A549 (cell line): ENCODE data around the gene UBR2. TPM values are rescaled to one million over a fixed set of nuclear protein-coding genes. Genes with fewer than 3 reads are reported as not detected.
"Not testable (repeated sequence)": the region's sequence is repeated elsewhere in the genome, so short reads cannot be mapped to it uniquely, and the experiment has no call there.

Source experiments
- ATAC-seq, 2 experiments: fragments of 200-7000 bp in 1 of 2; fragments of >200 bp in 1 of 2; cut with Nextera tagmentation in 1 of 2; cut with Tn5 transposase in 1 of 2; 3 replicates each; pipeline versions ENCODE4 v1.8.0 to v1.9.1; 2018 to 2020; ENCODE audit warnings: mild to moderate bottlenecking in 1 of 2, moderate library complexity in 1 of 2
- CTCF ChIA-PET: fragments of 300-600 bp; sonication (Branson Sonifier 250); formaldehyde crosslinking; extraction: SDS; loops from one replicate; lab custom pipeline; 2021; ENCODE audit warnings: antibody characterized with exemption, inconsistent platforms; lab: Yijun Ruan, JAX
- POLR2A ChIA-PET: fragments of 350-600 bp; formaldehyde crosslinking; extraction: SDS; loops from one replicate; lab custom pipeline; 2021; ENCODE audit warnings: antibody characterized with exemption, inconsistent platforms; lab: Yijun Ruan, JAX
- DNase-seq, 2 experiments: peaks; one replicate each; pipeline versions ENCODE4 v3.0.0 to v3.0.0-alpha.2; 2011 to 2016; ENCODE audit warnings: low read depth in 1 of 2, low spot score in 1 of 2
- FAIRE-seq: peaks from 2 replicates; lab custom pipeline; 2011; peaks lifted over from hg19 to GRCh38; lab: Jason Lieb, UNC
- H3K27ac ChIP-seq, 2 experiments: fragments of >200 bp; sonication (Bioruptor Twin); formaldehyde crosslinking; 3 replicates each; pipeline ENCODE4 v1.5.1; 2016 to 2017
- H3K4me1 ChIP-seq: fragments of >200 bp; sonication (Bioruptor Twin); formaldehyde crosslinking; 3 replicates; pipeline ENCODE4 v1.6.1; 2016
- H3K4me2 ChIP-seq: fragments of >200 bp; sonication (Bioruptor Twin); formaldehyde crosslinking; 3 replicates; pipeline ENCODE4 v1.6.1; 2016
- H3K4me3 ChIP-seq: fragments of >200 bp; sonication (Bioruptor Twin); formaldehyde crosslinking; 3 replicates; pipeline ENCODE4 v1.5.1; 2016
- H3K9me3 ChIP-seq: fragments of >200 bp; sonication (Bioruptor Twin); formaldehyde crosslinking; 3 replicates; pipeline ENCODE4 v1.6.1; 2016
- BHLHE40 ChIP-seq: IDR thresholded peaks from 2 replicates; pipeline ENCODE4 v1.6.1; 2012; ENCODE audit warnings: low read depth, low read length, inconsistent platforms
- CBX2 ChIP-seq: fragments of 200-600 bp; sonication (generic); IDR thresholded peaks from 2 replicates; pipeline ENCODE4 v1.6.1; 2016; ENCODE audit warnings: low read depth, mild to moderate bottlenecking, borderline replicate concordance
- CHD4 ChIP-seq: fragments of 200-600 bp; sonication (generic); IDR thresholded peaks from 2 replicates; pipeline ENCODE4 v1.6.1; 2016; ENCODE audit warnings: antibody characterized with exemption, mild to moderate bottlenecking, borderline replicate concordance
- FOXS1 ChIP-seq: fragments of 250-450 bp; sonication (Bioruptor Pico); IDR thresholded peaks from 2 replicates; pipeline ENCODE4 v1.5.0; 2020; ENCODE audit warnings: mild to moderate bottlenecking, moderate library complexity
- HEYL ChIP-seq: fragments of 250-450 bp; sonication (Bioruptor Pico); IDR thresholded peaks from 2 replicates; pipeline ENCODE4 v1.8.0; 2021; ENCODE audit warnings: mild to moderate bottlenecking, moderate library complexity
- MYC ChIP-seq: IDR thresholded peaks from 2 replicates; pipeline ENCODE4 v1.6.1; 2012; ENCODE audit warnings: mild to moderate bottlenecking, inconsistent platforms, low read length, improper control_type of control experiment, borderline replicate concordance
- PHF8 ChIP-seq: fragments of 200-600 bp; sonication (generic); IDR thresholded peaks from 2 replicates; pipeline ENCODE4 v1.6.1; 2016; ENCODE audit warnings: low read depth, mild to moderate bottlenecking, antibody characterized with exemption, moderate library complexity, borderline replicate concordance
- RAD21 ChIP-seq, 2 experiments: fragments of >200 bp in 1 of 2; sonication (Bioruptor Twin) in 1 of 2; formaldehyde crosslinking in 1 of 2; IDR thresholded peaks in 1 of 2; conservative IDR thresholded peaks in 1 of 2; 2 replicates in 1 of 2; 3 replicates in 1 of 2; pipeline ENCODE4 v1.6.1; 2012 to 2018; ENCODE audit warnings: inconsistent platforms in 1 of 2
- ZNF302 ChIP-seq: fragments of 250-450 bp; sonication (Bioruptor Pico); IDR thresholded peaks from 2 replicates; pipeline ENCODE4 v1.9.0; 2021; ENCODE audit warnings: inconsistent platforms, mild to moderate bottlenecking, moderate library complexity
- ZSCAN20 ChIP-seq: fragments of 250-450 bp; sonication (Bioruptor Pico); IDR thresholded peaks from 2 replicates; pipeline ENCODE4 v1.8.0; 2022; ENCODE audit warnings: mild to moderate bottlenecking, moderate library complexity
- WGBS: methylation state at CpG from one replicate; pipeline ENCODE4 v1.1.6; 2017; ENCODE audit errors: missing lambda C conversion rate; 5-methylcytosine and 5-hydroxymethylcytosine counted together
- polyA plus RNA-seq, 4 experiments: library from polyadenylated mRNA; depleted of rRNA in 3 of 4; stranded (reverse); fragments of >200 nt; fragmentation: RNase III in 1 of 4; extraction: RNeasy Plus Mini Kit Qiagen cat#74134 plus additional on column Dnase treatment in 1 of 4; gene quantifications; 2 replicates in 3 of 4; 3 replicates in 1 of 4; pipeline ENCODE4 v1.2.3, GENCODE V29; 2011 to 2017
- TF ChIP-seq, protein P1 (sequence below): fragments of 250-450 bp; sonication (Bioruptor Pico); IDR thresholded peaks from 2 replicates; pipeline ENCODE4 v1.5.0; 2020; ENCODE audit warnings: low read depth, mild to moderate bottlenecking, moderate library complexity
- TF ChIP-seq, protein P2 (sequence below): IDR thresholded peaks from 2 replicates; pipeline ENCODE4 v1.6.1; 2012
- TF ChIP-seq, protein P3 (sequence below): IDR thresholded peaks from 2 replicates; pipeline ENCODE4 v1.6.1; 2012
- TF ChIP-seq, protein P4 (sequence below): fragments of 200-600 bp; sonication (generic); IDR thresholded peaks from 2 replicates; pipeline ENCODE4 v1.6.1; 2016; ENCODE audit warnings: antibody characterized with exemption, mild to moderate bottlenecking, moderate library complexity
- TF ChIP-seq, protein P5 (sequence below): fragments of >200 bp; sonication (Bioruptor Twin); formaldehyde crosslinking; IDR thresholded peaks from 3 replicates; pipeline ENCODE4 v1.5.1; 2016
- TF ChIP-seq, protein P6 (sequence below): fragments of >200 bp; sonication (Bioruptor Twin); formaldehyde crosslinking; IDR thresholded peaks from 3 replicates; pipeline ENCODE4 v1.6.1; 2016

The UBR2 gene
- polyA plus RNA-seq, 2 of the 4 experiments (the other 2 are of a cell fraction) = 5.5 to 15.2 TPM

DNA sequence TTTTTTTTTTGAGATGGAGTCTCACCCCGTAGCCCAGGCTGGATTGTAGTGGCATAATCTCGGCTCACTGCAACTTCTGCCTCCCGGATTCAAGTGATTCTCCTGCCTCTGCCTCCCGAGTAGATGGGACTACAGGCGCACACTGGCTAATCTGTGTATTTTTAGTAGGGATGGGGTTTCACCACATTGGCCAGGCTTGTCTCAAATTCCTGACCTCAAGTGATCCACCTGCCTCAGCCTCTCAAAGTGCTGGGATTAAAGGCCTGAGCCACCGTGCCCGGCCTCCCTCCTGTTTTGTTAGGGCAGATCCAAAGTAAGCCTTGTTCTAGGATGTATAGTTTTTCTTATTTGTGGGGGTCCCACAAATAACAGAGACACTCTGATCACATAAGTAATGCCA is 12.7 kb downstream of the UBR2 start:
- FAIRE-seq, H3K27ac ChIP-seq, H3K4me1 ChIP-seq, CTCF ChIA-PET, H3K4me3 ChIP-seq, H3K4me2 ChIP-seq, ATAC-seq, H3K9me3 ChIP-seq, DNase-seq, POLR2A ChIA-PET: not testable (repeated sequence)
- 98% methylated on average over 7 of the region's 7 CpGs for WGBS

DNA sequence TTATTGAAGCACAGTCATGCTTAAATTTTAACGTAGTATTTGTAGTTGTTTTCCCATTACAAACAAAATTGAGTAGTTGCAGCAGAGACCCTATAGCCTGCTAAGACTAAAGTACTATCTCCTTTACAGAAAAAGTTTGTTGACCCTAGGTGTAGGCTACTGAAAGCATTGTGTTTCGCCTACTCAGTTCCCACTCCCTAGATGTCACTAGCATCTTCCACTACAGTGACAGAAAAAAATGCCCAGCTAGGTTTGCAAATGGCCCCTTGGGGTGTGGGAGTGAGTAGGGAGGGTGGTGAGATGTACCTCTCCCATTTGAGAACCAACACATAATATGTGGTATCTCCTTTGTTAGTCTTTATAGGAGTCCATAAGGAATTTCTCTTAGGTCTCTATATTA is 34.5 kb downstream of the UBR2 start:
- H3K4me1 ChIP-seq = no peaks in the 10 kb centered on the region
- FAIRE-seq (no peak), ATAC-seq (no peak), DNase-seq (no peak)
- H3K4me2 ChIP-seq = no peak overlapping the region
- WGBS = 90% methylated on average over 2 of the region's 2 CpGs
- no peak overlapping the region for H3K27ac ChIP-seq
- TF ChIP-seq, protein P1, sequence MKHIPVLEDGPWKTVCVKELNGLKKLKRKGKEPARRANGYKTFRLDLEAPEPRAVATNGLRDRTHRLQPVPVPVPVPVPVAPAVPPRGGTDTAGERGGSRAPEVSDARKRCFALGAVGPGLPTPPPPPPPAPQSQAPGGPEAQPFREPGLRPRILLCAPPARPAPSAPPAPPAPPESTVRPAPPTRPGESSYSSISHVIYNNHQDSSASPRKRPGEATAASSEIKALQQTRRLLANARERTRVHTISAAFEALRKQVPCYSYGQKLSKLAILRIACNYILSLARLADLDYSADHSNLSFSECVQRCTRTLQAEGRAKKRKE (CRISPR knock-in tag) = no peak
- TF ChIP-seq ZSCAN20 (CRISPR knock-in tag) (no peak), CHD4 (no peak), BHLHE40 (no peak), HEYL (no peak), ZNF302 (CRISPR knock-in tag) (no peak)
- TF ChIP-seq, protein P2, sequence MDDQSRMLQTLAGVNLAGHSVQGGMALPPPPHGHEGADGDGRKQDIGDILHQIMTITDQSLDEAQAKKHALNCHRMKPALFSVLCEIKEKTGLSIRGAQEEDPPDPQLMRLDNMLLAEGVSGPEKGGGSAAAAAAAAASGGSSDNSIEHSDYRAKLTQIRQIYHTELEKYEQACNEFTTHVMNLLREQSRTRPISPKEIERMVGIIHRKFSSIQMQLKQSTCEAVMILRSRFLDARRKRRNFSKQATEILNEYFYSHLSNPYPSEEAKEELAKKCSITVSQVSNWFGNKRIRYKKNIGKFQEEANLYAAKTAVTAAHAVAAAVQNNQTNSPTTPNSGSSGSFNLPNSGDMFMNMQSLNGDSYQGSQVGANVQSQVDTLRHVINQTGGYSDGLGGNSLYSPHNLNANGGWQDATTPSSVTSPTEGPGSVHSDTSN = no peak
- no peaks in the 10 kb centered on the region for H3K9me3 ChIP-seq
- ChIA-PET POLR2A (no interaction called here), CTCF (interaction anchor here (1.4 kb wide), 1 partner anchor 38 kb away, joined by 3 read pairs; no protein-coding TSS in a partner anchor)
- no peak overlapping the region for H3K4me3 ChIP-seq

DNA sequence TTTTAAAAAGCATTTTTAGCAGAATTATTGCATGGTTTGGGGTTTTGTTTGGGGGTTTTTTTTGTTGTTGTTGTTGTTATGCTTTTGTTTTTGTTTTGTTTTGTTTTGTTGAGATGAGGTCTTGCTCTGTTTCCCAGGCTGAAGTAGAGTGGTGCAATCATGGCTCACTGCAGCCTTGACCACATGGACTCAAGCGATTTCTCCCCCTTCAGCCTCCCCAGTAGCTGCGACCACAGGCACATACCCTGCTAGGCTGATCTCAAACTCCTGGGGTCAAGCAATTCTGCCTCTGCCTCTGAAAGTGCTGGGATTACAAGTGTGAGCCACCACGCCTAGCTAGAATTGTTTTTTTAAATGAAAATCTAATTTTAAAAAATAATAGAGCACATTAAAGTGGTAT is 35.7 kb downstream of the UBR2 start:
- no peaks in the 10 kb centered on the region for H3K9me3 ChIP-seq
- ATAC-seq (no peak), FAIRE-seq (no peak), DNase-seq (no peak)
- no peak overlapping the region for H3K4me3 ChIP-seq
- TF ChIP-seq FOXS1 (no peak), MYC (no peak), PHF8 (no peak), RAD21 (conservative IDR thresholded peaks at IDR 0.05 in 1 of 2, IDR thresholded peaks at IDR 0.05 in 1 of 2) (no peak), CBX2 (no peak)
- TF ChIP-seq, protein P3, sequence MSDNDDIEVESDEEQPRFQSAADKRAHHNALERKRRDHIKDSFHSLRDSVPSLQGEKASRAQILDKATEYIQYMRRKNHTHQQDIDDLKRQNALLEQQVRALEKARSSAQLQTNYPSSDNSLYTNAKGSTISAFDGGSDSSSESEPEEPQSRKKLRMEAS = no peak
- TF ChIP-seq, protein P4, sequence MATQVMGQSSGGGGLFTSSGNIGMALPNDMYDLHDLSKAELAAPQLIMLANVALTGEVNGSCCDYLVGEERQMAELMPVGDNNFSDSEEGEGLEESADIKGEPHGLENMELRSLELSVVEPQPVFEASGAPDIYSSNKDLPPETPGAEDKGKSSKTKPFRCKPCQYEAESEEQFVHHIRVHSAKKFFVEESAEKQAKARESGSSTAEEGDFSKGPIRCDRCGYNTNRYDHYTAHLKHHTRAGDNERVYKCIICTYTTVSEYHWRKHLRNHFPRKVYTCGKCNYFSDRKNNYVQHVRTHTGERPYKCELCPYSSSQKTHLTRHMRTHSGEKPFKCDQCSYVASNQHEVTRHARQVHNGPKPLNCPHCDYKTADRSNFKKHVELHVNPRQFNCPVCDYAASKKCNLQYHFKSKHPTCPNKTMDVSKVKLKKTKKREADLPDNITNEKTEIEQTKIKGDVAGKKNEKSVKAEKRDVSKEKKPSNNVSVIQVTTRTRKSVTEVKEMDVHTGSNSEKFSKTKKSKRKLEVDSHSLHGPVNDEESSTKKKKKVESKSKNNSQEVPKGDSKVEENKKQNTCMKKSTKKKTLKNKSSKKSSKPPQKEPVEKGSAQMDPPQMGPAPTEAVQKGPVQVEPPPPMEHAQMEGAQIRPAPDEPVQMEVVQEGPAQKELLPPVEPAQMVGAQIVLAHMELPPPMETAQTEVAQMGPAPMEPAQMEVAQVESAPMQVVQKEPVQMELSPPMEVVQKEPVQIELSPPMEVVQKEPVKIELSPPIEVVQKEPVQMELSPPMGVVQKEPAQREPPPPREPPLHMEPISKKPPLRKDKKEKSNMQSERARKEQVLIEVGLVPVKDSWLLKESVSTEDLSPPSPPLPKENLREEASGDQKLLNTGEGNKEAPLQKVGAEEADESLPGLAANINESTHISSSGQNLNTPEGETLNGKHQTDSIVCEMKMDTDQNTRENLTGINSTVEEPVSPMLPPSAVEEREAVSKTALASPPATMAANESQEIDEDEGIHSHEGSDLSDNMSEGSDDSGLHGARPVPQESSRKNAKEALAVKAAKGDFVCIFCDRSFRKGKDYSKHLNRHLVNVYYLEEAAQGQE = no peak
- TF ChIP-seq, protein P5, sequence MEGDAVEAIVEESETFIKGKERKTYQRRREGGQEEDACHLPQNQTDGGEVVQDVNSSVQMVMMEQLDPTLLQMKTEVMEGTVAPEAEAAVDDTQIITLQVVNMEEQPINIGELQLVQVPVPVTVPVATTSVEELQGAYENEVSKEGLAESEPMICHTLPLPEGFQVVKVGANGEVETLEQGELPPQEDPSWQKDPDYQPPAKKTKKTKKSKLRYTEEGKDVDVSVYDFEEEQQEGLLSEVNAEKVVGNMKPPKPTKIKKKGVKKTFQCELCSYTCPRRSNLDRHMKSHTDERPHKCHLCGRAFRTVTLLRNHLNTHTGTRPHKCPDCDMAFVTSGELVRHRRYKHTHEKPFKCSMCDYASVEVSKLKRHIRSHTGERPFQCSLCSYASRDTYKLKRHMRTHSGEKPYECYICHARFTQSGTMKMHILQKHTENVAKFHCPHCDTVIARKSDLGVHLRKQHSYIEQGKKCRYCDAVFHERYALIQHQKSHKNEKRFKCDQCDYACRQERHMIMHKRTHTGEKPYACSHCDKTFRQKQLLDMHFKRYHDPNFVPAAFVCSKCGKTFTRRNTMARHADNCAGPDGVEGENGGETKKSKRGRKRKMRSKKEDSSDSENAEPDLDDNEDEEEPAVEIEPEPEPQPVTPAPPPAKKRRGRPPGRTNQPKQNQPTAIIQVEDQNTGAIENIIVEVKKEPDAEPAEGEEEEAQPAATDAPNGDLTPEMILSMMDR = no peak
- TF ChIP-seq, protein P6, sequence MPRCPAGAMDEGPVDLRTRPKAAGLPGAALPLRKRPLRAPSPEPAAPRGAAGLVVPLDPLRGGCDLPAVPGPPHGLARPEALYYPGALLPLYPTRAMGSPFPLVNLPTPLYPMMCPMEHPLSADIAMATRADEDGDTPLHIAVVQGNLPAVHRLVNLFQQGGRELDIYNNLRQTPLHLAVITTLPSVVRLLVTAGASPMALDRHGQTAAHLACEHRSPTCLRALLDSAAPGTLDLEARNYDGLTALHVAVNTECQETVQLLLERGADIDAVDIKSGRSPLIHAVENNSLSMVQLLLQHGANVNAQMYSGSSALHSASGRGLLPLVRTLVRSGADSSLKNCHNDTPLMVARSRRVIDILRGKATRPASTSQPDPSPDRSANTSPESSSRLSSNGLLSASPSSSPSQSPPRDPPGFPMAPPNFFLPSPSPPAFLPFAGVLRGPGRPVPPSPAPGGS = no peak
- WGBS = 94% methylated on average over 3 of the region's 3 CpGs
- no peak overlapping the region for H3K27ac ChIP-seq
- no peak overlapping the region for H3K4me2 ChIP-seq
- ChIA-PET POLR2A (no interaction called here), CTCF (no interaction called here)
- H3K4me1 ChIP-seq = no peaks in the 10 kb centered on the region
